BE2C (cell line): ENCODE measurements around the gene NR2C2.

ENCODE experiments used
- DNase-seq: peaks from one replicate; pipeline ENCODE4 v3.0.0-alpha.2; 2020
- H3K27me3 ChIP-seq: fragments of 250-450 bp; sonication (Bioruptor Pico); 2 replicates; pipeline ENCODE4 v1.5.1; 2020; ENCODE audit warnings: mild to moderate bottlenecking
- H3K36me3 ChIP-seq: fragments of 250-450 bp; sonication (Bioruptor Pico); 2 replicates; pipeline ENCODE4 v1.5.1; 2020; ENCODE audit warnings: mild to moderate bottlenecking
- H3K4me1 ChIP-seq: fragments of 250-450 bp; sonication (Bioruptor Pico); 2 replicates; pipeline ENCODE4 v1.5.1; 2020
- H3K4me3 ChIP-seq: 2 replicates; pipeline ENCODE4 v1.5.1; 2011; ENCODE audit warnings: low read depth, low read length
- H3K9me3 ChIP-seq: fragments of 250-450 bp; sonication (Bioruptor Pico); 2 replicates; pipeline ENCODE4 v1.5.1; 2020
- TF ChIP-seq, protein P1 (sequence below): IDR thresholded peaks from 2 replicates; pipeline ENCODE4 v1.5.1; 2012; ENCODE audit warnings: mild to moderate bottlenecking, low read depth, low read length

NR2C2 gene

DNA sequence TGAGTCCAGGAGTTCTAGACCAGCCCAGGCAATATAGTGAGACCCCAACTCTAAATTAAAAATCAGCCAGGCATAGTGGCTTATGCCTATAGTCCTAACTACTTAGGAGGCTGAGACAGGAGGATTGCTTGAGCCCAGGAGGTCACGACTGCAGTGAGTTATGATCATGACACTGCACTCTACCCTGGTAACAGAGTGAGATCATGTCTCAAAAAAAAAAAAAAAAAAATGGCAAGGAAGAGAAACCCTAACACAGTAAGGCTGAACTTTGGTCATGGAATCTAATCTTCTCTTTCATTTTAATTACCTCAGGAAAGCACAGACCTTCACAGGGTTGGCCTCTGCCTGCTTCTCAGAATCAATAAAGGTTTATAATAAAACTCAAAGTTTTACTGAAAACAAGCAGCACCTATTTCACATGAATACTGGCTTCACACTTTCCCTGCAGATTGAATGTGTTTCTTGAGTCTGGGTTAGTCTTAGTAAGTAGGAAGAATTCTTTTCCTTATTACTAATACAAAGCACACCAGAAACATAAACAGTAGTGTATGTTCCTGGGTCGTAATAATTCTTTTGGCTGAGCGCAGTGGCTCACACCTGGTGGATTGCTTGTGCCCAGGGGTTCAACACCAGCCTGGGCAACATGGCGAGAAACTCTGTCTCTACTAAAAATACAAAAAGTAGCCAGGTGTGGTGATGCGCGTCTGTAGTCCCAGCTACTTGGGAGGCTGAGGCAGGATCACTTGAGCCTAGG lies 11.6 kb upstream of the NR2C2 start:
- DNase-seq: no peak
- Histone ChIP-seq H3K36me3 (no peaks in the 10 kb centered on the region), H3K9me3 (no peaks in the 10 kb centered on the region), H3K4me1 (no peaks in the 10 kb centered on the region), H3K4me3 (no peak overlapping the region), H3K27me3 (no peaks in the 10 kb centered on the region)
- TF ChIP-seq, protein P1, sequence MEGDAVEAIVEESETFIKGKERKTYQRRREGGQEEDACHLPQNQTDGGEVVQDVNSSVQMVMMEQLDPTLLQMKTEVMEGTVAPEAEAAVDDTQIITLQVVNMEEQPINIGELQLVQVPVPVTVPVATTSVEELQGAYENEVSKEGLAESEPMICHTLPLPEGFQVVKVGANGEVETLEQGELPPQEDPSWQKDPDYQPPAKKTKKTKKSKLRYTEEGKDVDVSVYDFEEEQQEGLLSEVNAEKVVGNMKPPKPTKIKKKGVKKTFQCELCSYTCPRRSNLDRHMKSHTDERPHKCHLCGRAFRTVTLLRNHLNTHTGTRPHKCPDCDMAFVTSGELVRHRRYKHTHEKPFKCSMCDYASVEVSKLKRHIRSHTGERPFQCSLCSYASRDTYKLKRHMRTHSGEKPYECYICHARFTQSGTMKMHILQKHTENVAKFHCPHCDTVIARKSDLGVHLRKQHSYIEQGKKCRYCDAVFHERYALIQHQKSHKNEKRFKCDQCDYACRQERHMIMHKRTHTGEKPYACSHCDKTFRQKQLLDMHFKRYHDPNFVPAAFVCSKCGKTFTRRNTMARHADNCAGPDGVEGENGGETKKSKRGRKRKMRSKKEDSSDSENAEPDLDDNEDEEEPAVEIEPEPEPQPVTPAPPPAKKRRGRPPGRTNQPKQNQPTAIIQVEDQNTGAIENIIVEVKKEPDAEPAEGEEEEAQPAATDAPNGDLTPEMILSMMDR: no peak

DNA sequence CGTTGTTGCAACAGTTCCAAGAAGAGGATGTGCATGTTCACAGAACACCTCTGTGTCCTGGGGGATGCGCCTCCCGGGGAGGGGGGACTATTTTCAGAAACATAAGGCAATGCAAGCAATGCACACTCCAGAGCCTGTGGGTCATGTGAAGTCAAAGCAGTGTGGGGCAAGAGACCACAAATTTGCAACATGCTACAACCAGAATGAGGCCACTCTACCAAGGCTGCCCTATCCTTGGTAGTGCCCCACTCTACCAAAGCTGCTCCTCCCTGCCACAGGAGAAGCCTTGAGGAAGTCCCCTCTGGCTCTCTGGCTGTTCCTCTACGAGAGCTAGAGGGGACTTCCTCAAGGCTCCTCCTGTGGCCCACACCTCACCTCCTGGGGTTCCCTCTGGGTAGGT lies 8.4 kb upstream of the NR2C2 start:
- H3K27me3 ChIP-seq: no peaks in the 10 kb centered on the region
- H3K4me3 ChIP-seq: no peak overlapping the region
- TF ChIP-seq, protein P1: no peak
- H3K36me3 ChIP-seq: no peaks in the 10 kb centered on the region
- no peaks in the 10 kb centered on the region for H3K9me3 ChIP-seq
- no peaks in the 10 kb centered on the region for H3K4me1 ChIP-seq
- DNase-seq: no peak

DNA sequence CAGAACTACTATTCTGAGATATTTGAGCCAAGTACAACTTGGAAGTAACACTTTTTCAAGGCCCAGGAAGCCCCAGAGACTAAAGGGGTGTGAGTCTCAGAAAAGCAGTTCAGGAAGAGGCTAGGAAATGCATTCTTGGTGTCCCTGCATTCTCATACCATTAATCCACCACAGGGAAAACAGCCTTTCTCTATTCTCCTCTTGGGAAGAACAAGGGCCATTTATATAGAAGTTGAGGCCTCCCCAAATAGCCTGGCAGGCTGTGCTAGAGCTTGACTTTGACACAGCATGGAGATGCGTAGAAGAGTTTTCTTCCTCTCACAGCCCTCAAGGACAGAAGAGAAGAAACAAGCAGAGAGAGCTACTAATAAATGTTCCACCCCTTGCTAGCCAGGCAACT lies 5.5 kb upstream of the NR2C2 start:
- H3K9me3 ChIP-seq: no peaks in the 10 kb centered on the region
- TF ChIP-seq, protein P1: no peak
- no peaks in the 10 kb centered on the region for H3K36me3 ChIP-seq
- no peaks in the 10 kb centered on the region for H3K27me3 ChIP-seq
- H3K4me3 ChIP-seq: no peak overlapping the region
- H3K4me1 ChIP-seq: no peaks in the 10 kb centered on the region
- no peak for DNase-seq

DNA sequence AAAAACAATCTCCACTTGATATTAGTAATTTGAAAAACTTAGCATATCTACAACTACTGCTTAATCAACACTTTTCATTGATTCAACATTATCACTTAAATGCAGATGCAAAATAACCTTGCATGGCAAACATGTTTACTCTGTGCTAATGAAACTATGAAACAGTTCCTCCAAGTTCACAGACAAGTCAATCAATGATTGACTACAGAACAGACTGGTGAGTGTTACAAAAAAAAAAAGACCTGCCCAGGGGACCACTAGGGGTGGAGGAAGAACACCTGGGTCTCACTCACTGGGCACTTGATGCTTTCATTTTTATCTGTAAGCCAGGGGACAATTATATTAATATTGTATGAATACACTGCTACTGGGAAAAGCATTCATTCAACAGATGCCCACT lies 4.3 kb upstream of the NR2C2 start:
- H3K36me3 ChIP-seq: no peaks in the 10 kb centered on the region
- no peak for DNase-seq
- no peaks in the 10 kb centered on the region for H3K4me1 ChIP-seq
- H3K9me3 ChIP-seq: no peaks in the 10 kb centered on the region
- H3K4me3 ChIP-seq: no peak overlapping the region
- no peaks in the 10 kb centered on the region for H3K27me3 ChIP-seq
- TF ChIP-seq, protein P1: no peak

DNA sequence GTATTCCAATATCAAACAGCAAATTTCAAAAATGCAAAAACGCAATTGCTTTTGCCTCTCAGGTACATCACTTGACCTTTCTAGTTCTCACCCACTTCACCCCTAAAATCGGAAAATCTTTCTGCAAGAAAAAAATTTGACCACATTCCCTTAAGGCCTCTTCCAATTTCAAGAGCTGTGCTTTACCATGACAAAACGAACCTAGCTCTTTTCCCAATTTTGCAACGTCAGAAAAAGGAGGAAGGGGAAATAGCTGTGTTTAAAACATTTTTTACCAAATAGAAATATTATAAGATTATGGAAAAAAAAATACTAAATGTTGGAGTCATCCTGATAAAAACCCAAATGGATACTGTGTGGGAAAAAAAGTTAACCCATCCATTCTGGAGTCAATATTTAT lies 1.1 kb upstream of the NR2C2 start:
- Histone ChIP-seq H3K36me3 (no peaks in the 10 kb centered on the region; the same call in 1 of the 2 replicates), H3K9me3 (no peaks in the 10 kb centered on the region), H3K4me3 (peak overlapping the region; percentile 81), H3K27me3 (no peaks in the 10 kb centered on the region), H3K4me1 (no peaks in the 10 kb centered on the region; the same call in 1 of the 2 replicates)
- no peak for DNase-seq
- TF ChIP-seq, protein P1: no peak

DNA sequence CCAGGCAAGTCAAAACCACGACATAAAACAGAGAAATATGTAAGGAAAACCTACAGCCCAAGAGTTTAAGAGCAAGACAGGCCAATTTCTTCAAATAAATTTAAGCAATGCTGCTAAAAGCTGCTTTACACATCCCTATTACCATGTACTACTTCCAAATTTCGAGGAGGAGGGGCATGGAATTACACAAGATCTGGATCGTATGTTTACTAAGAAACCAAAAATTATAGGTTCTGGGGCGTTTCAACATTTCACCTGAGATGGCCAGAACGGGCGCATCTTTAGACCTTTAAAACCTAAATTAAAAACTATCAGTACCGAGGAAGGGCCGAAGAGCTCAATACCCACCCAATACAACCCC lies 664 bp upstream of the NR2C2 start:
- H3K4me1 ChIP-seq: no peaks in the 10 kb centered on the region; the same call in 1 of the 2 replicates

More for the DNA sequence above, 664 bp upstream of the NR2C2 start:
- no peak for DNase-seq
- no peaks in the 10 kb centered on the region for H3K9me3 ChIP-seq
- TF ChIP-seq, protein P1: no peak
- H3K36me3 ChIP-seq: no peaks in the 10 kb centered on the region; the same call in 1 of the 2 replicates
- no peaks in the 10 kb centered on the region for H3K27me3 ChIP-seq
- peak overlapping the region; percentile 81 for H3K4me3 ChIP-seq
